ENCODE results near the gene CCM2. TPM values are rescaled to one million over a fixed set of nuclear protein-coding genes. Genes with fewer than 3 reads are reported as not detected.

CCM2 gene
- total RNA-seq, 3 donors from 2014 or later = 32.3 to 45.3 (median 35.4) TPM

- DNase-seq (ENCODE audit: low spot score in 2 of 2) = no peak
- intact Hi-C loops (cut with DNase I; ENCODE audit: low total_unique reads) = no loop called here
Measured at GRCh38 chr7:45122975-45123860, 123.2 kb downstream of the CCM2 start.

GRCh38 chr7:45123913-45124710 lies 124.1 kb downstream of the CCM2 start:
- no peak for DNase-seq (ENCODE audit: low spot score in 2 of 2)
- Histone ChIP-seq H3K27me3 (no peaks in the 10 kb centered on the region), H3K4me3 (no peak overlapping the region), H3K4me1 (no peaks in the 10 kb centered on the region), H3K27ac (no peak overlapping the region), H3K9me3 (no peaks in the 10 kb centered on the region), H3K36me3 (no peaks in the 10 kb centered on the region)
- no peak for TF ChIP-seq CTCF (IDR thresholded peaks at IDR 0.05)
- TF ChIP-seq POLR2A (IDR thresholded peaks at IDR 0.05) = no peak
- no peak for TF ChIP-seq POLR2AphosphoS5 (IDR thresholded peaks at IDR 0.05)
- intact Hi-C loops (cut with DNase I; ENCODE audit: low total_unique reads) = no loop called here

More at GRCh38 chr7:45122975-45123860, 123.2 kb downstream of the CCM2 start:
- no peak for TF ChIP-seq POLR2AphosphoS5 (IDR thresholded peaks at IDR 0.05)
- no peak for TF ChIP-seq POLR2A (IDR thresholded peaks at IDR 0.05)
- TF ChIP-seq CTCF (IDR thresholded peaks at IDR 0.05) = no peak
- H3K27ac ChIP-seq = no peak overlapping the region
- H3K27me3 ChIP-seq = no peaks in the 10 kb centered on the region
- H3K4me3 ChIP-seq = no peak overlapping the region
- H3K36me3 ChIP-seq = no peaks in the 10 kb centered on the region
- no peaks in the 10 kb centered on the region for H3K9me3 ChIP-seq
- no peaks in the 10 kb centered on the region for H3K4me1 ChIP-seq

- H3K36me3 ChIP-seq = no peaks in the 10 kb centered on the region
- no peaks in the 10 kb centered on the region for H3K4me1 ChIP-seq
- H3K27ac ChIP-seq = no peak overlapping the region
- H3K4me3 ChIP-seq = no peak overlapping the region
- TF ChIP-seq CTCF (IDR thresholded peaks at IDR 0.05) (no peak), POLR2AphosphoS5 (IDR thresholded peaks at IDR 0.05) (no peak), POLR2A (IDR thresholded peaks at IDR 0.05) (no peak)
- intact Hi-C loops (cut with DNase I; ENCODE audit: low total_unique reads) = no loop called here
- DNase-seq (ENCODE audit: low spot score in 2 of 2) = no peak
- H3K9me3 ChIP-seq = no peaks in the 10 kb centered on the region
- H3K27me3 ChIP-seq = no peaks in the 10 kb centered on the region
Measured at GRCh38 chr7:45125193-45125904, 125.3 kb downstream of the CCM2 start.

Other genes starting within 250 kb of the CCM2 start
- gene PPIA, start 203.5 kb upstream of the CCM2 start, total RNA-seq = 1,000 to 10,000 TPM; 1,127 to 1,313 (median 1,259) TPM
- gene H2AZ2, start 152.1 kb upstream of the CCM2 start, total RNA-seq = 100 to 1,000 TPM; 110 to 140 (median 115) TPM
- gene PURB, start 114.7 kb upstream of the CCM2 start, total RNA-seq = 10 to 100 TPM; 22.7 to 27.2 (median 24.9) TPM
- 1 to 10 TPM; 2.0 to 2.9 (median 2.2) TPM for gene MYO1G, start 21.2 kb upstream of the CCM2 start, total RNA-seq
- gene NACAD, start 88.8 kb downstream of the CCM2 start, total RNA-seq = 1 to 10 TPM; 1.2 to 7.5 (median 3.2) TPM
- gene TBRG4, start 111.5 kb downstream of the CCM2 start, total RNA-seq = 10 to 100 TPM; 37.9 to 63.8 (median 62.3) TPM
- gene RAMP3, start 157.6 kb downstream of the CCM2 start, total RNA-seq = 100 to 1,000 TPM in 1 of 3 donors, 10 to 100 TPM in 2; 11.7 to 103 (median 76.8) TPM